NCI-H2196 (cell line): ENCODE data around the gene NOP56.
A peak's percentile ranks its signal among the peaks of the same experiment; 100 is the strongest.
"Not testable (repeated sequence)": the region's sequence is repeated elsewhere in the genome, so short reads cannot be mapped to it uniquely, and the experiment has no call there.

ENCODE experiments used
- DNase-seq: peaks from one replicate; lab custom pipeline; 2025; ENCODE audit not compliant: unreplicated experiment; lab: John Stamatoyannopoulos, UW

The NOP56 gene

GRCh38 chr20:2682040-2682439 lies 29.6 kb downstream of the NOP56 start:
- not testable (repeated sequence) for DNase-seq

DNA sequence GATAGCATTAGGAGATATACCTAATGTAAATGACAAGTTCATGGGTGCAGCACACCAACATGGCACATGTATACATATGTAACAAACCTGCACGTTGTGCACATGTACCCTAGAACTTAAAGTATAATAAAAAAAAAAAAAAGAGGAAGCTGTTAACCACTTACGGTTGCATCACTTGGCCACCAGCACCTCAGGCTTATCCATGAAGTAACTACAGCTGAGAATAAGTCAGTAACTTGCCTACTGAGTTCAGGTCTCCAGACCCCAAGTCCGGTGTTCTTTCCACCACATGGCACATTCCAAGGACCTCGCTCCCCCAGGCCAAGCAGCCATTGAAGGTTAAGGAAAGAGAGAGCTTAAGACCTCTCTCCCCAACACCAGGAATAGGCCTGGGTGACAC lies 32.4 kb downstream of the NOP56 start:
- DNase-seq, result not testable (repeated sequence)

DNA sequence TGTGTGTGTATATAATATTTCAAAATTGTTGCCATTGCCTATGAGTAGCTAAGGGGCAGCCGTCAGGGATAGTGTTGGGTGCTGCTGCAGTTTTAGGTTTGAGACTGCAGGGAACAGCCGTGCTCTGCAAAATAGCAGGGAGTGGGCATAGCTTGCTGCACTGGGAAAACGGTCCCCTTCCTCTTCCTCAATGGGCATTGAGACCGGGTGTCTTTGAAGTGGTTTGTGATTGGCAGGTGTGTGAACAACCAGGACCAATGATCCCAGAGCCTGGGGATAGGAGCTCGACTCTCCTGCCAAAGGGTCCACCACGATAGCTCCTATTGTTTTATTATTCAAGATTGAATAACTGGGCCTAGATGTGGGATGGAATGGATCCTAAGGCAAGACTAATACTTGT lies 35.1 kb downstream of the NOP56 start:
- DNase-seq, result no peak

GRCh38 chr20:2688041-2688591 lies 35.7 kb downstream of the NOP56 start:
- peak; percentile 45 for DNase-seq

DNA sequence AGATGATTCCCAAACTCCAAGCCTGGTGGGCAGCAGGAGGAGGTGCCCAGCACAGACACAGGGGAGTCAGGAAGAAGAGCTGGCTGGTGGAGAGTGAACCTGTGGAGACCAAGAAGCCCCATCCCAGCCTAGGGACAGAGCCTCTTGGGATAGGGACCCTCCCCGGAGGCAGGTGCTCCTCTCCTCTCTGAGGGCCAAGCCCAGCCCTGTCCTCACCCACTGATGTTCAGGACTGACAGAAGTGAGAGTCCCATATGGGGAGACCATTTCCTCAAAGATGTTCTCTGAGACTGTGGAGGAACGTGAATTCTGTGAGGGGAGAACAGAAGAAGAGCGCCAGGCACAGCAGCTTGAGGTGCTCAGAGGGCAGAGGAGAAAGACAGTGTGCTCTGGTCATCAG lies 37.8 kb downstream of the NOP56 start:
- no peak for DNase-seq

DNA sequence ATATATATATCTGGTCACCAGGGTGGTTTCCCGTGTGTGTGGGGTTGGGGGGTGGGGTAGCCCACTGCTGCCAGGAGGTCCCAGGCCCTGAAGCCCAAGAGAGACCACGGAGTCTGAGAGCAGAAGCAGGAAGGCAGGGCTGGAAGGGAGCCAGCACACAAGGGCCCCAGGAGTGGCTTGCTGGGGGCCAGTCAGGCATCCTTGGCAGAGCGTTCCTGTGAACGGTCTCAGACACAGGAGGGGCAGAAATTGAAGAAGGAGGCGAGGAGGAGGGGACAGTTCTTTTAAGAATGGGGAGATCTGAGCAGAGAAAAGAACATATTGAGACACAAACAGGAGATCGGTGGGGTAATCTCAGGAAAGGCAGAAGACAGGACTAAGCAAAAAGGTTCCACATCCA lies 38.3 kb downstream of the NOP56 start:
- no peak for DNase-seq

- no peak for DNase-seq
Observed at GRCh38 chr20:2691127-2691526, 38.7 kb downstream of the NOP56 start.

DNA sequence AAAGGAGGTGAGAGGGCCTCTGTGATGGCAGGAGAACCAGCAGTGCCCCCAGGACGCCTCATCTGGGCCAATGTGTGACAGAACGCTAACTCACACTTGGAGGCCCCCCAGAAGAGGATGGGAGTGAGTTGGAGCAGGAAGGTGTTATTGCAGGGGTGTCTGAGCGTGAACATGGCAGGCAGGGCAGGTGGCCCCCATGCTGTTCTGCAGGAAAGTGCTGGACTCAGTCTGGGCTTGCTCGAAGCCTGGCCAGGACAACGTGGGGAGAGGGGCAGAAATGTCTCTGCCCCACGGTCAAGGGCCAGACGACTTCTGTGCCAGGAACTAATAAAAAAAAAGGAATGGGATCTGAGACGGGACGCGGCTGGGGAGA lies 39.2 kb downstream of the NOP56 start:
- DNase-seq, result no peak

GRCh38 chr20:2692036-2692885 lies 39.8 kb downstream of the NOP56 start, which contains the start of gene EBF4:
EBF4 (plus strand) TSS chr20:2692780; CDS start chr20:2693646, 866 bp downstream.
- peak; percentile 48 for DNase-seq

DNA sequence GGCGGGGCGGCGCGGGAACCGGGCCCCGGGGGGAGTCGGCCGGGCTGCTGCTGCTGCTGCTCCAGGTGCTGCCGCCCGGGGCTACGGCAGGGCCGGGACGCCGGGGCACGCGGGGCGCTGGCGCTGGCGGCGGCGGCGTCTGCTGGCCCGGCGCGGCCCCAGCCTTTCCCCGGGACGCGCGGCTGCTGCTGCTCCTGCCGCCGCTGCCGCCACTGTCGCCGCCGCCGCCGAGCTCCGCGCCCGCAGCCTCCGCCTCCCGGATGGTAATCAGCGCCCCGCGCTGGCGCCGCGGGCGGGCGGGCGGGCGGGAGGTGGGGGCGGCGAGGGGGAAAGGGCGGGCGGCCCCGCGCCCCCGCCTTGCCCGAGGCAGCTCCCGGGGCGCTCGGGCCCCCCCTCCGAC lies 40.5 kb downstream of the NOP56 start:
- no peak for DNase-seq

GRCh38 chr20:2693286-2694007 lies 41.0 kb downstream of the NOP56 start:
- DNase-seq, result peak; percentile 41

DNA sequence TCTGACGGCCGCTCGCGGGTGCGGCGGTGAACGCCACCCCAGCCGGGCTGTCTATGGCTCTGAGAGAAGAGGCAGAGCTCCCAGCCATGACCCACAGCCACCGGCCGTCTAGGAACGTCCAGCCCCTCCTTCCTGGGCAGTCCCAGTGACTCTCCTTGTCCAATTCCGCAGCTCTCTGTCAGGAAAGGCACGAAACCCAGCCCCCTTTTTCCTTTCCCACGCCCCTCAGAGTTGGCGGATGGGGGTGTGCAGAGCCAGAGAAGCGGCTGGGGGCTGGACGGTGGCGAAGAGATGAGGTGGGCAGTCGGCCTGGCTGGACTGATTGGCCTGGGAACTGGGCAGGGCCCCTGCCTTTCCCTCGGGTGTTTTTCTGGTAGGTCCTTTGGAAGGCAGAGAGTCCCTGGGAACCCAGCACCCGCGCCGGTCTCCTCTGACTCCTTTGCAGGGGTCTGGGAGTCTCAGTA lies 41.6 kb downstream of the NOP56 start:
- DNase-seq, result no peak

GRCh38 chr20:2694519-2694918 lies 42.1 kb downstream of the NOP56 start:
- no peak for DNase-seq

DNA sequence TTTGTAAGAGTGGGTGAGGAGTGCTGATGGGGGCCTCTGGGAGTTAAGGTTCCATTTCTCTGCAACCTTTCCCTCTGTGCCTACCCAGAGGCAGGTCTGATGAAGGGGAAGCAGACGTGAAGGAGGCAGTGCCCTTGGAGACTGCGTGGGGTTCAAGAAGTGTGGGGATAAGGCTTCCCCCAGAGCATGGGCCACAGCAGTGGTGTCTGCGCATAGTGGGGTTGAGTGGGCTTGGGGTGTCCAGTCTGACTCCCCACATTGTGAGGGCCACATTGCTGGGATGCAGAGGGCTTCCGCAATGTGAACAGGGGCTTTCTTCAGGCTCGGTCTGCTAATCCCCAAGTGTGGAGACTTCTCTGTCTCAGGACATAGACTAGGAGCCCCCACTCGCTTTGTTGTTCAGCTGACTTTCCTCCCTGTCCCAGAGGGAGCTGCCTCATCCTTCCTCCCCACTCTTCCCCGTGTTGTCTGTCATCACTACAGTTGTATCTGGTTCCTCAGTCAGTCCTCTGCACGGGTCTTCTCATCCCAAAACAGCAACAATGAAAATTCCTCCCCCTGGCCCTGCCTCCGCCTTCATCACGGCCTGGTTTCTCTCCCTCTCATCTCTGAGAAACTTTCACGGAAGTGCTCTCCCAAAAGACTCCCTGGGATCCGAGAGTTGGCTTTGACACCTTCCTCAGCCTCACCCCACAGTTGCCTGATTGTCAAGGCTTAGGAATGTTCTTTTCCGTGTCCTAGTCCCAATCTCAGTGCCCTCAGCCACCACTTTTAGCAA lies 43.0 kb downstream of the NOP56 start:
- no peak for DNase-seq

DNA sequence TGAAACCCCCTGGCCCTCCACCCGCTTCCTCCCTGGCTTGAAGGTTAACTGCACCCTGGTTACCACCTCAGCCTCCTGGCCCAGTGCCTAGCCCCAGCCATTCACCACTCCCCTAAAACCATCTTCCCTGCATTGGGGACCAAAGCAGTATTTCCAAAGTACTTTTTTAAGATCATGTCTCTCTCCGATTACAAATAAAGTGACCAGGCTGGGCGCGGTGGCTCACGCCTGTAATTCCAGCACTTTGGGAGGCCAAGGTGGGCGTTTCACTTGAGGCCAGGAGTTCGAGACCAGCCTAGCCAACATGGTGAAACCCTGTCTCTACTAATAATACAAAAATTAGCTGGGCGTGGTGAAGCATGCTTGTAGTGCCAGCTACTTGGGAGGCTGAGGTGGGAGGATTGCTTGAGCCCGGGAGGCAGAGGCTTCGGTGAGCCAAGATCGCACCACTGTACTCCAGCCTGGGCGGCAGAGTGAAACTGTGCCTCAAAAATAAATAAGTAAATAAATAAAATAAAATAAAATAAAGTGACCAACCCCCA lies 43.6 kb downstream of the NOP56 start:
- DNase-seq, result not testable (repeated sequence)

DNA sequence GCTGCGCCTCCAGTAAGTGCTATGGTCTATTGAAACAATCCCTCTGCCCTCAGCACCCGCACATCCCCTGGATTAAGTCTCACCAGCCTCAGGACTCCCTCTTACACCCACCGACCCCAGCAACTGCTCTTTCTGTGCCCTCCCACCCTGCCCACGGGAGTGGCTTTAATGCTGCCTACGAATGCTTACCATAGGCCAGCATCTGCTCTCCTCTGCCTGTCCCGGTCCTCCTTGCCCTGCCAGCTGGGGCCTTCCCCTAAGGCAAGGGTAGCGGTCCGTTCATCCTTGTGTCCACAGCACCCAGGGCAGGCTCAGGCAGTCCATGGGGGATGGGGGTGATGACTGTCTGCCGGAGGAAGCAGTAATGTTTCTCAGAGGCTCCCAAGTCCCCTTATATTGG lies 44.2 kb downstream of the NOP56 start:
- DNase-seq, result no peak

- DNase-seq, result no peak
Observed at GRCh38 chr20:2697768-2698167, 45.3 kb downstream of the NOP56 start.

DNA sequence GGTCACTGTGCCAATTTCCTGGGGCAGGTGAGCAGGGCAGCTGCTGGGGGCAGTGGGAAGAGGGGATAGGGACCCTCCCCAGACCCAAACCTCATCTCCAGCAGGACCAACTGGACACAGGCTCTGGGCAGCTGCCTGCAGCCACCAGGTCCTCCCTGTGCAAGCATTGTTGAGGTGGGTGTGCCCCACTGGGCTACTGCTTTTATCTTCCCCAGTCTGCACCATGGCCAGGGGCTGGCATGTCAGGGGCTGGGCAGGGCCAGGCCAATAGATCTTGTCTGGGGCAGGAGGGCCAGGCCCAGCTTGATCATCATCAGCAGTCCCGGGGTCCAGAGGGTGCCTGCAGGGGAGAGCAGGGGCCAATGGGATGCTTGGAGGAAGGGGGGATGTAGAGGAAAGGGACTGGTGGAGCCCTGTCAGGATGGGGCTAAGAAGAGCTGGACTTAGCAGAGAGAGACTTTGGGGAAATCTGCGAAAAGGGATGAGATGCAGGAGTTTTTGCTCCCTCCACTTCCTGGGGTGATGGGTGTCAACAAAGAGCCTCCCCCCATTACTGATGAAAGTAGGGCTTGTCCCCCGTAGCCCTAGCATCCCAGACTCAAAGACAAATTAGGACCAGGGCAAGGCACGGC lies 45.9 kb downstream of the NOP56 start:
- DNase-seq, result no peak

DNA sequence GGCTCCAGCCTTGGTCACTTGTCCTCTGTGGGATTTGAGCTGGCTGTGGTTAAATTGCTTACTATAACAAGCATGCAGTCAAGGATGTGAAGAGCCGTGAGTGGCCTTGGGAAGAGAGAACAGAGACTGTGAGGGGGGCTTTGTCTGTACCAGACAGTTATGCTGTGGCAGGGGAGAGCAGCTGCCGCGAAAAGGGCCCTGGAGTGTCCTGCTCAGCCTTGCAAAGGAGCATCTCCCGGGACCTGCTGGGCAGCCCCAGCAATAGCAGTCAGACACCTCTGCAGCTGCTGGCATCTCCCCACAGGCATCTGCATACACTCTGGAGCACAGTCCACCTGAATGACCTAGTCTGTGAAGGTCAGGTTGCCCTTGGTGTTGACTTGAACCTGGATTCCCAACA lies 46.5 kb downstream of the NOP56 start:
- DNase-seq, result no peak

GRCh38 chr20:2699775-2700413 lies 47.5 kb downstream of the NOP56 start:
- DNase-seq, result no peak
